Measurements from ENCODE around the gene TMEM200A.

TMEM200A gene

GRCh38 chr6:130420911-130421310 is 55.1 kb downstream of the TMEM200A start:
- no peaks in the 10 kb centered on the region for H3K36me3 ChIP-seq (ENCODE audit: control insufficient read depth in 5 of 5, insufficient read depth in 5 of 5, low read length in 5 of 5)
- H3K4me1 ChIP-seq (ENCODE audit: control insufficient read depth in 5 of 5, insufficient read depth in 5 of 5, low read length in 5 of 5), result no peaks in the 10 kb centered on the region
- no peaks in the 10 kb centered on the region for H3K9me3 ChIP-seq (ENCODE audit: control insufficient read depth in 5 of 5, low read length in 5 of 5)
- no peak overlapping the region for H3K9ac ChIP-seq (ENCODE audit: low read length in 5 of 5)
- H3K27me3 ChIP-seq (ENCODE audit: control insufficient read depth in 5 of 5, insufficient read depth in 4 of 5, low read length in 5 of 5), result no peaks in the 10 kb centered on the region
- H3K4me3 ChIP-seq (ENCODE audit: low read depth in 1 of 5, low read length in 5 of 5), result no peak overlapping the region
- H3K27ac ChIP-seq (ENCODE audit: low read depth, low read length), result no peak overlapping the region

GRCh38 chr6:130421585-130421984 is 55.8 kb downstream of the TMEM200A start:
- no peak overlapping the region for H3K9ac ChIP-seq (ENCODE audit: low read length in 5 of 5)
- no peaks in the 10 kb centered on the region for H3K36me3 ChIP-seq (ENCODE audit: control insufficient read depth in 5 of 5, insufficient read depth in 5 of 5, low read length in 5 of 5)
- H3K4me3 ChIP-seq (ENCODE audit: low read depth in 1 of 5, low read length in 5 of 5), result no peak overlapping the region
- no peak overlapping the region for H3K27ac ChIP-seq (ENCODE audit: low read depth, low read length)
- H3K27me3 ChIP-seq (ENCODE audit: control insufficient read depth in 5 of 5, insufficient read depth in 4 of 5, low read length in 5 of 5), result no peaks in the 10 kb centered on the region
- H3K4me1 ChIP-seq (ENCODE audit: control insufficient read depth in 5 of 5, insufficient read depth in 5 of 5, low read length in 5 of 5), result no peaks in the 10 kb centered on the region
- H3K9me3 ChIP-seq (ENCODE audit: control insufficient read depth in 5 of 5, low read length in 5 of 5), result no peaks in the 10 kb centered on the region

GRCh38 chr6:130423044-130423443 is 57.2 kb downstream of the TMEM200A start:
- H3K9ac ChIP-seq (ENCODE audit: low read length in 5 of 5), result no peak overlapping the region
- H3K4me3 ChIP-seq (ENCODE audit: low read depth in 1 of 5, low read length in 5 of 5), result no peak overlapping the region
- H3K27ac ChIP-seq (ENCODE audit: low read depth, low read length), result no peak overlapping the region
- H3K9me3 ChIP-seq (ENCODE audit: control insufficient read depth in 5 of 5, low read length in 5 of 5), result no peaks in the 10 kb centered on the region
- no peaks in the 10 kb centered on the region for H3K27me3 ChIP-seq (ENCODE audit: control insufficient read depth in 5 of 5, insufficient read depth in 4 of 5, low read length in 5 of 5)
- no peaks in the 10 kb centered on the region for H3K36me3 ChIP-seq (ENCODE audit: control insufficient read depth in 5 of 5, insufficient read depth in 5 of 5, low read length in 5 of 5)
- no peaks in the 10 kb centered on the region for H3K4me1 ChIP-seq (ENCODE audit: control insufficient read depth in 5 of 5, insufficient read depth in 5 of 5, low read length in 5 of 5)

- Histone ChIP-seq H3K27me3 (ENCODE audit: control insufficient read depth in 5 of 5, insufficient read depth in 4 of 5, low read length in 5 of 5) (no peaks in the 10 kb centered on the region), H3K9me3 (ENCODE audit: control insufficient read depth in 5 of 5, low read length in 5 of 5) (no peaks in the 10 kb centered on the region), H3K4me1 (ENCODE audit: control insufficient read depth in 5 of 5, insufficient read depth in 5 of 5, low read length in 5 of 5) (no peaks in the 10 kb centered on the region), H3K36me3 (ENCODE audit: control insufficient read depth in 5 of 5, insufficient read depth in 5 of 5, low read length in 5 of 5) (no peaks in the 10 kb centered on the region), H3K4me3 (ENCODE audit: low read depth in 1 of 5, low read length in 5 of 5) (no peak overlapping the region), H3K9ac (ENCODE audit: low read length in 5 of 5) (no peak overlapping the region), H3K27ac (ENCODE audit: low read depth, low read length) (no peak overlapping the region)
Measured at GRCh38 chr6:130424710-130425109, 58.9 kb downstream of the TMEM200A start.

- H3K27ac ChIP-seq (ENCODE audit: low read depth, low read length), result no peak overlapping the region
- no peak overlapping the region for H3K9ac ChIP-seq (ENCODE audit: low read length in 5 of 5)
- H3K36me3 ChIP-seq (ENCODE audit: control insufficient read depth in 5 of 5, insufficient read depth in 5 of 5, low read length in 5 of 5), result no peaks in the 10 kb centered on the region
- H3K4me1 ChIP-seq (ENCODE audit: control insufficient read depth in 5 of 5, insufficient read depth in 5 of 5, low read length in 5 of 5), result no peaks in the 10 kb centered on the region
- H3K4me3 ChIP-seq (ENCODE audit: low read depth in 1 of 5, low read length in 5 of 5), result no peak overlapping the region
- H3K9me3 ChIP-seq (ENCODE audit: control insufficient read depth in 5 of 5, low read length in 5 of 5), result no peaks in the 10 kb centered on the region
- no peaks in the 10 kb centered on the region for H3K27me3 ChIP-seq (ENCODE audit: control insufficient read depth in 5 of 5, insufficient read depth in 4 of 5, low read length in 5 of 5)
Measured at GRCh38 chr6:130425537-130425936, 59.7 kb downstream of the TMEM200A start.

GRCh38 chr6:130426066-130426721 is 60.4 kb downstream of the TMEM200A start:
- H3K27me3 ChIP-seq (ENCODE audit: control insufficient read depth in 5 of 5, insufficient read depth in 4 of 5, low read length in 5 of 5), result no peaks in the 10 kb centered on the region
- no peak overlapping the region for H3K9ac ChIP-seq (ENCODE audit: low read length in 5 of 5)
- H3K9me3 ChIP-seq (ENCODE audit: control insufficient read depth in 5 of 5, low read length in 5 of 5), result no peaks in the 10 kb centered on the region
- no peaks in the 10 kb centered on the region for H3K4me1 ChIP-seq (ENCODE audit: control insufficient read depth in 5 of 5, insufficient read depth in 5 of 5, low read length in 5 of 5)
- H3K4me3 ChIP-seq (ENCODE audit: low read depth in 1 of 5, low read length in 5 of 5), result no peak overlapping the region
- H3K36me3 ChIP-seq (ENCODE audit: control insufficient read depth in 5 of 5, insufficient read depth in 5 of 5, low read length in 5 of 5), result no peaks in the 10 kb centered on the region
- H3K27ac ChIP-seq (ENCODE audit: low read depth, low read length), result no peak overlapping the region

- H3K4me3 ChIP-seq (ENCODE audit: low read depth in 1 of 5, low read length in 5 of 5), result no peak overlapping the region
- no peak overlapping the region for H3K27ac ChIP-seq (ENCODE audit: low read depth, low read length)
Measured at GRCh38 chr6:130431346-130431852, 65.6 kb downstream of the TMEM200A start.

GRCh38 chr6:130432838-130433237 is 67.0 kb downstream of the TMEM200A start:
- H3K27me3 ChIP-seq (ENCODE audit: control insufficient read depth in 5 of 5, insufficient read depth in 4 of 5, low read length in 5 of 5), result no peaks in the 10 kb centered on the region
- H3K9me3 ChIP-seq (ENCODE audit: control insufficient read depth in 5 of 5, low read length in 5 of 5), result no peaks in the 10 kb centered on the region
- no peak overlapping the region for H3K4me3 ChIP-seq (ENCODE audit: low read depth in 1 of 5, low read length in 5 of 5)
- no peaks in the 10 kb centered on the region for H3K4me1 ChIP-seq (ENCODE audit: control insufficient read depth in 5 of 5, insufficient read depth in 5 of 5, low read length in 5 of 5)
- H3K27ac ChIP-seq (ENCODE audit: low read depth, low read length), result no peak overlapping the region
- H3K36me3 ChIP-seq (ENCODE audit: control insufficient read depth in 5 of 5, insufficient read depth in 5 of 5, low read length in 5 of 5), result no peaks in the 10 kb centered on the region
- H3K9ac ChIP-seq (ENCODE audit: low read length in 5 of 5), result no peak overlapping the region

More at GRCh38 chr6:130431346-130431852, 65.6 kb downstream of the TMEM200A start:
- Histone ChIP-seq H3K9me3 (ENCODE audit: control insufficient read depth in 5 of 5, low read length in 5 of 5) (no peaks in the 10 kb centered on the region), H3K36me3 (ENCODE audit: control insufficient read depth in 5 of 5, insufficient read depth in 5 of 5, low read length in 5 of 5) (no peaks in the 10 kb centered on the region), H3K27me3 (ENCODE audit: control insufficient read depth in 5 of 5, insufficient read depth in 4 of 5, low read length in 5 of 5) (no peaks in the 10 kb centered on the region), H3K9ac (ENCODE audit: low read length in 5 of 5) (no peak overlapping the region), H3K4me1 (ENCODE audit: control insufficient read depth in 5 of 5, insufficient read depth in 5 of 5, low read length in 5 of 5) (no peaks in the 10 kb centered on the region)

GRCh38 chr6:130434174-130434873 is 68.5 kb downstream of the TMEM200A start:
- H3K36me3 ChIP-seq (ENCODE audit: control insufficient read depth in 5 of 5, insufficient read depth in 5 of 5, low read length in 5 of 5), result no peaks in the 10 kb centered on the region
- H3K27me3 ChIP-seq (ENCODE audit: control insufficient read depth in 5 of 5, insufficient read depth in 4 of 5, low read length in 5 of 5), result no peaks in the 10 kb centered on the region
- no peak overlapping the region for H3K27ac ChIP-seq (ENCODE audit: low read depth, low read length)
- no peak overlapping the region for H3K4me3 ChIP-seq (ENCODE audit: low read depth in 1 of 5, low read length in 5 of 5)
- H3K4me1 ChIP-seq (ENCODE audit: control insufficient read depth in 5 of 5, insufficient read depth in 5 of 5, low read length in 5 of 5), result no peaks in the 10 kb centered on the region
- H3K9me3 ChIP-seq (ENCODE audit: control insufficient read depth in 5 of 5, low read length in 5 of 5), result no peaks in the 10 kb centered on the region
- no peak overlapping the region for H3K9ac ChIP-seq (ENCODE audit: low read length in 5 of 5)

- no peaks in the 10 kb centered on the region for H3K4me1 ChIP-seq (ENCODE audit: control insufficient read depth in 5 of 5, insufficient read depth in 5 of 5, low read length in 5 of 5)
- no peaks in the 10 kb centered on the region for H3K9me3 ChIP-seq (ENCODE audit: control insufficient read depth in 5 of 5, low read length in 5 of 5)
- H3K27ac ChIP-seq (ENCODE audit: low read depth, low read length), result no peak overlapping the region
- H3K4me3 ChIP-seq (ENCODE audit: low read depth in 1 of 5, low read length in 5 of 5), result no peak overlapping the region
- no peaks in the 10 kb centered on the region for H3K27me3 ChIP-seq (ENCODE audit: control insufficient read depth in 5 of 5, insufficient read depth in 4 of 5, low read length in 5 of 5)
- H3K36me3 ChIP-seq (ENCODE audit: control insufficient read depth in 5 of 5, insufficient read depth in 5 of 5, low read length in 5 of 5), result no peaks in the 10 kb centered on the region
- no peak overlapping the region for H3K9ac ChIP-seq (ENCODE audit: low read length in 5 of 5)
Measured at GRCh38 chr6:130435181-130435580, 69.4 kb downstream of the TMEM200A start.
